ENCODE results near the gene MAPK8. TPM values are rescaled to one million over a fixed set of nuclear protein-coding genes. Genes with fewer than 3 reads are reported as not detected.

MAPK8 gene
- total RNA-seq, 1 donor: 39.1 TPM

GRCh38 chr10:48455392-48456151, 149.1 kb downstream of the MAPK8 start:
- no peak for DNase-seq (ENCODE audit: low read depth)
- TF ChIP-seq CTCF (IDR thresholded peaks at IDR 0.05; ENCODE audit: insufficient read depth, low read length): no peak
- no peak overlapping the region for H3K4me3 ChIP-seq (ENCODE audit: low read depth, low read length)

GRCh38 chr10:48456361-48456804, 149.9 kb downstream of the MAPK8 start:
- no peak for DNase-seq (ENCODE audit: low read depth)
- no peak for TF ChIP-seq CTCF (IDR thresholded peaks at IDR 0.05; ENCODE audit: insufficient read depth, low read length)
- no peak overlapping the region for H3K4me3 ChIP-seq (ENCODE audit: low read depth, low read length)

GRCh38 chr10:48456808-48457761, 150.6 kb downstream of the MAPK8 start:
- no peak overlapping the region for H3K4me3 ChIP-seq (ENCODE audit: low read depth, low read length)
- TF ChIP-seq CTCF (IDR thresholded peaks at IDR 0.05; ENCODE audit: insufficient read depth, low read length): no peak
- no peak for DNase-seq (ENCODE audit: low read depth)

GRCh38 chr10:48457949-48458661, 151.6 kb downstream of the MAPK8 start:
- DNase-seq (ENCODE audit: low read depth): no peak
- no peak for TF ChIP-seq CTCF (IDR thresholded peaks at IDR 0.05; ENCODE audit: insufficient read depth, low read length)
- H3K4me3 ChIP-seq (ENCODE audit: low read depth, low read length): no peak overlapping the region

- TF ChIP-seq CTCF (IDR thresholded peaks at IDR 0.05; ENCODE audit: insufficient read depth, low read length): no peak
- no peak for DNase-seq (ENCODE audit: low read depth)
- H3K4me3 ChIP-seq (ENCODE audit: low read depth, low read length): no peak overlapping the region
Measured at GRCh38 chr10:48458662-48459048, 152.2 kb downstream of the MAPK8 start.

Data from fibroblast of the aortic adventitia (primary cell).